Measurements from ENCODE around the gene TSNAXIP1. TPM values are rescaled to one million over a fixed set of nuclear protein-coding genes. Genes with fewer than 3 reads are reported as not detected.

TSNAXIP1 gene
- total and polyA plus RNA-seq, 9 of the 15 experiments (the other 6 are each of a cell fraction or from before 2014, with no cell fraction given), result 0.03 to 0.24 (median 0.11) TPM; not detected in 4

- TF ChIP-seq RBM25 (IDR thresholded peaks at IDR 0.05; ENCODE audit: low read depth, low read length, severe bottlenecking) (peak; percentile 9), MAZ (CRISPR knock-in tag; conservative IDR thresholded peaks at IDR 0.05 in 1 of 2, IDR thresholded peaks at IDR 0.05 in 1 of 2) (peak; percentile 73 to 85), RREB1 (CRISPR knock-in tag; IDR thresholded peaks at IDR 0.05) (0 out of 2 replicates have a peak, but pooled peaks have one; percentile 52), NBN (IDR thresholded peaks at IDR 0.05; ENCODE audit: low read depth) (no peak), HDAC8 (tag; IDR thresholded peaks at IDR 0.05) (peak; percentile 77), C11orf30 (IDR thresholded peaks at IDR 0.05; ENCODE audit: low read depth) (peak; percentile 70), SIX5 (IDR thresholded peaks at IDR 0.05; ENCODE audit: borderline replicate concordance in 1 of 2, insufficient read depth in 1 of 2, low read depth in 1 of 2, low read length in 2 of 2) (peak; percentile 99), GABPB1 (CRISPR knock-in tag; IDR thresholded peaks at IDR 0.05) (peak; percentile 78), ZNF584 (CRISPR knock-in tag; IDR thresholded peaks at IDR 0.05; ENCODE audit: low read depth) (peak; percentile 97), PRPF4 (IDR thresholded peaks at IDR 0.05; ENCODE audit: insufficient read depth, low read depth, low read length, poor library complexity, severe bottlenecking) (no peak), ZNF197 (CRISPR knock-in tag; IDR thresholded peaks at IDR 0.05; ENCODE audit: low read depth) (peak; percentile 95), KDM4B (IDR thresholded peaks at IDR 0.05; ENCODE audit: borderline replicate concordance in 2 of 2, low read depth in 1 of 2) (peak in 1 of 2 experiments; percentile 92; a peak in 2 of 4 replicates), HLTF (IDR thresholded peaks at IDR 0.05) (no peak), ZBTB9 (CRISPR knock-in tag; IDR thresholded peaks at IDR 0.05) (peak; percentile 83; the same call in 1 of the 2 replicates), ZNF79 (CRISPR knock-in tag; IDR thresholded peaks at IDR 0.05; ENCODE audit: low read depth) (0 out of 2 replicates have a peak, but pooled peaks have one; percentile 42), ZNF175 (CRISPR knock-in tag; IDR thresholded peaks at IDR 0.05; ENCODE audit: low read depth) (peak; percentile 93), SUPT5H (IDR thresholded peaks at IDR 0.05) (peak; percentile 82), HOXB6 (CRISPR knock-in tag; IDR thresholded peaks at IDR 0.05; ENCODE audit: borderline replicate concordance) (no peak), SREBF1 (IDR thresholded peaks at IDR 0.05; ENCODE audit: borderline replicate concordance, low read depth, low read length) (0 out of 2 replicates have a peak, but pooled peaks have one; percentile 35), RBM17 (IDR thresholded peaks at IDR 0.05; ENCODE audit: borderline replicate concordance, low read depth, low read length) (no peak), NELFE (IDR thresholded peaks at IDR 0.05; ENCODE audit: insufficient read depth, insufficient read length) (no peak)
Observed at GRCh38 chr16:67806428-67807147, at the start of gene TSNAXIP1, which contains the start of gene RANBP10 (continued).

Data from K562 (cell line).